ENCODE measurements around the gene PODXL2.

Gene PODXL2

DNA sequence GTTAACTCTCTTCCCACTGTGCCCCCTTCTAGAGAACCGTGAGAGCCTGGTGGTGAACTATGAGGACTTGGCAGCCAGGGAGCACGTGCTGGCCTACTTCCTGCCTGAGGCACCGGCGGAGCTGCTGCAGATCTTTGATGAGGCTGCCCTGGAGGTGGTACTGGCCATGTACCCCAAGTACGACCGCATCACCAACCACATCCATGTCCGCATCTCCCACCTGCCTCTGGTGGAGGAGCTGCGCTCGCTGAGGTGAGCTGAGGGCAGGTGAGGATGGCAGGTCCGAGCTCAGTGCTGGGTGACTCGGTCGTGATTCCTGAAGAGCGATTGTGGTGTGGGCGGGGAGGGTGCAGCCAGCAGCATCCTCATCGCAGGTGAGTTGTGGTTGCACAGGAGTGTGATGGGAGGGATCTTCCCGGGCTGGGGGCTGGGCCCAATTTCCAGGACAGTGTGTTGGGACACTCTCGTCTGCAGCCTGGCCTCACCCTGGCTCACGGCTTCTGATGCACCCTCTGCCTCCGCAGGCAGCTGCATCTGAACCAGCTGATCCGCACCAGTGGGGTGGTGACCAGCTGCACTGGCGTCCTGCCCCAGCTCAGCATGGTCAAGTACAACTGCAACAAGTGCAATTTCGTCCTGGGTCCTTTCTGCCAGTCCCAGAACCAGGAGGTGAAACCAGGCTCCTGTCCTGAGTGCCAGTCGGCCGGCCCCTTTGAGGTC lies 22.7 kb upstream of the PODXL2 start:
- no peak for DNase-seq

DNA sequence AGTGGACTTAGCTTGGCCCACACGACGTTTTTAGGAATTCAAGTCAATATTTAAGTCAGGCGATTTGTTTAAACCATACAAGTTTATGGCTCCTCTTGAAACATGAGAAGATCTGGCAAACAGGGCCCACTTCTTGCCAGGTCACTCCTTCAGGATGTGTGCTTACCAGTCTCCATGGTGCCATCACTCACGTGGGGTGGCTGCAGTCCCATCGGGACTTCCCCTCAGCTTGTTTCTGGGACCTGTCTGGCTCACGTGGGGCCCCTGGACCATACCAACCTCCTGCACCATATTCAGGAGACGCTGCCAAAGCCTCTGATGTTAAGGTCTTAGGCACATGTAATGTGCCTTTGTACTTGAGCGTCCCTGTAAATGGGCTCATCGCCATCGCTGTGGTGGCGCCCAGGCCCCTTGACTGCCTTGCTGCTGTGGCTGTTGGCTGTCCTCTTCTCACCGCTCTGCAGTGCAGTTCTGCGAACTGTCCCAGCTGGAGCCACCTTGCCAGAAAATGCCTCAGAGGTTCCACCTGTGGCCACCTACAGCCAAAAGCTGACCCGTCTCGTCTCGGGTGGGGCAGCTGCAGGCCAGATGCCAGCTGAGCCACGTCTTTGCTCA lies 21.9 kb upstream of the PODXL2 start:
- no peak for DNase-seq

- no peak for DNase-seq
These were observed 21.2 kb upstream of the PODXL2 start for GRCh38 chr3:127607675-127608361.

DNA sequence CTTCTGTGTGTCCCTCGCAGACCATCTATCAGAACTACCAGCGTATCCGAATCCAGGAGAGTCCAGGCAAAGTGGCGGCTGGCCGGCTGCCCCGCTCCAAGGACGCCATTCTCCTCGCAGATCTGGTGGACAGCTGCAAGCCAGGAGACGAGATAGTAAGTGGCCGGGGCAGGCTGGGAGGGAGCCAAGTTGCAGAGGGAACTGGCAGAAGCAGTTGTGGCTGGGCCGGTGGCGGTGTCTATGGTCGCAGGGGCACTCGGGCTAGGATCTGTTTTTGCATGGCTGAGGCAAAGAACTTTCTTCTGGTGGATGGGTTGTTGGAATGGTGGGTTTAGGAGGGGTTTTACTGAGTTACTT lies 20.6 kb upstream of the PODXL2 start:
- DNase-seq = no peak

GRCh38 chr3:127610105-127610504 lies 18.9 kb upstream of the PODXL2 start:
- no peak for DNase-seq

GRCh38 chr3:127611251-127611650 lies 17.7 kb upstream of the PODXL2 start:
- no peak for DNase-seq

- no peak for DNase-seq
These were observed 16.0 kb upstream of the PODXL2 start for GRCh38 chr3:127612966-127613365.

DNA sequence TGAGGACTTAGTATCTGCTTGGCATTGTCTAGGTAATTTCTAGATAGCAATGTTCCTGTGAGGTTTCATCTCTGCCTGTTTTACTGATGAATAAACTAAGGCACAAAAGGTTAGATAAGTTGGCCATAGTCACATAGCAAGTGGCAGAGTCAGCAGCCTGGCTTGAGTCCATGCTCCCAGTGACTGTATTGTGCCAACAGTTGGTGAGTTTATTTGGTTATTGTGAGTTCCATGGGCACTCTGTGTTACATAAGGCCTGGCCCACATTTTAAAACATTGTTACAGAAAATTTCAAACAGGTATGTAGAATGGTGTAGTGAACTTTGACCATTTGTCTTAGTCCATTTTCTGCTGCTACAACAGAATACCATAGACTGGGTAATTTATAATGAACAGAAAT lies 15.6 kb upstream of the PODXL2 start:
- DNase-seq = no peak

GRCh38 chr3:127614928-127615589 lies 13.9 kb upstream of the PODXL2 start:
- DNase-seq = no peak

- no peak for DNase-seq
These were observed 13.2 kb upstream of the PODXL2 start for GRCh38 chr3:127615631-127616305.

DNA sequence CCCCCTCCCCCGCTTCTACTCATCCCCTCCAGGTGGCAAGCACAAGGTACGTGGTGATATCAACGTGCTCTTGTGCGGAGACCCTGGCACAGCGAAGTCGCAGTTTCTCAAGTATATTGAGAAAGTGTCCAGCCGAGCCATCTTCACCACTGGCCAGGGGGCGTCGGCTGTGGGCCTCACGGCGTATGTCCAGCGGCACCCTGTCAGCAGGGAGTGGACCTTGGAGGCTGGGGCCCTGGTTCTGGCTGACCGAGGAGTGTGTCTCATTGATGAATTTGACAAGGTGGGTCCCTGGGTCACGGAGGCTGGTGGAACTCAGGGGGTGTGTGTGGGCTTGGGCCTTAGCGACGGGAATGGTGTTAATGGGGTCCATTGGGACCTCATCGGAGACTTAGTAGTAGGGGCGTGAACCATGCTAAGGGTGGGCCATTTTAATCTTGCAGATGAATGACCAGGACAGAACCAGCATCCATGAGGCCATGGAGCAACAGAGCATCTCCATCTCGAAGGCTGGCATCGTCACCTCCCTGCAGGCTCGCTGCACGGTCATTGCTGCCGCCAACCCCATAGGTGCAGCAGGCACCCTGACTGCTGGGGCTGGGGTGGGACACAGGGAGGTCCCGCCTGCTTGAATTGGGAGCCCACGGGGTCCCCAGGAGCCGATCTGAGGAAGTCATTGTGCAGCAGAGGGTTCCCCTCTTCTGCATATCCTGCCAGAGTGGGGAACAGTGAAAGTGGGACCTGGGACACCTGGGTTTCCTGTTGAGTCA lies 12.0 kb upstream of the PODXL2 start:
- DNase-seq = no peak

DNA sequence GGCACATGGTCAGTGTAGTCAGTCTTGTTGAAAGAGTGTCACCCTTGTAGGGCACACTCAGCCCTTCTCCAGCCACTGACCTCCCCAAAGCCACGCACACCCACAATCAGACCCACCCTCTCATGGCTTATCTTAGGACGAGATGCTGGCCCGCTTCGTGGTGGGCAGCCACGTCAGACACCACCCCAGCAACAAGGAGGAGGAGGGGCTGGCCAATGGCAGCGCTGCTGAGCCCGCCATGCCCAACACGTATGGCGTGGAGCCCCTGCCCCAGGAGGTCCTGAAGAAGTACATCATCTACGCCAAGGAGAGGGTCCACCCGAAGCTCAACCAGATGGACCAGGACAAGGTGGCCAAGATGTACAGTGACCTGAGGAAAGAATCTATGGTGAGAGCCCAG lies 10.1 kb upstream of the PODXL2 start:
- DNase-seq = no peak

GRCh38 chr3:127620637-127621375 lies 8.2 kb upstream of the PODXL2 start:
- no peak for DNase-seq

- no peak for DNase-seq
These were observed 7.0 kb upstream of the PODXL2 start for GRCh38 chr3:127622031-127622430.

GRCh38 chr3:127622772-127623576 lies 6.0 kb upstream of the PODXL2 start:
- DNase-seq = no peak

DNA sequence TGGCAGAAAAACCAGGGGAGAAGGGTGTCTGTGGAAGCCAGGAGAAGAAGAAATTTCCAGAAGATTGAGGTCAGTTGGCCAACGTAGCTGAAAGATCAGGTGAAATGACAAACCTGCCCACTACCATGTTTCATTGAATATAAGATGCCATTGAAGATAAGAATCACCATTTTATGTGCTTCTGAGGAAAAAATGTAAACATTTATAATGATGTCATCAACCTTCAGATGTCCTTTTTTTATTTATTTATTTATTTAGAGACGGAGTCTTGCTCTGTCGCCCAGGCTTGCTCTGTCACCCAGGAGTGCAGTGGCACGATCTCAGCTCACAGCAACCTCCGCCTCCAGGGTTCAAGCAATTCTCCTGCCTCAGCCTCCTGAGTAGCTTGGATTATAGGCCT lies 4.9 kb upstream of the PODXL2 start:
- DNase-seq = no peak

DNA sequence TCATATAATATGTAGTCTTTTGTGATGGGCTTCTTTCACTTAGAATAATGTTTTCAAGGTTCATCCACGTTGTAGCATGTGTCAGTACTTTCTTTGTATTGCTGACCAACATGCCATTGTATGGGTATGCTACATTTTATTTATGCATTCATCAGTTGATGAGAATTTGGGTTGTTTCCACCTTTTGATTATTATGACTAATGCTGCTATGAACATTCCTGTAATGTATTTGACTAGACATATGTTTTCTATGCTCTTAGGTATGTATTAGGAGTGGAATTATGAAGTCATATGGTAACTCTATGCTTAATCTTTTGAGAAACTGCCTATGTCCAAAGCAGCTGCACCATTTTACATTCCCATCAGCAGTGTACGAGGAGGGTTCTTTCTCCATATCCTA lies 3.2 kb upstream of the PODXL2 start:
- DNase-seq = no peak

- no peak for DNase-seq
These were observed 578 bp upstream of the PODXL2 start for GRCh38 chr3:127628426-127628787.

- no peak for DNase-seq
These were observed 750 bp downstream of the PODXL2 start for GRCh38 chr3:127629467-127630403.
